ENCODE results near the gene ABCB8.

ABCB8 gene

DNA sequence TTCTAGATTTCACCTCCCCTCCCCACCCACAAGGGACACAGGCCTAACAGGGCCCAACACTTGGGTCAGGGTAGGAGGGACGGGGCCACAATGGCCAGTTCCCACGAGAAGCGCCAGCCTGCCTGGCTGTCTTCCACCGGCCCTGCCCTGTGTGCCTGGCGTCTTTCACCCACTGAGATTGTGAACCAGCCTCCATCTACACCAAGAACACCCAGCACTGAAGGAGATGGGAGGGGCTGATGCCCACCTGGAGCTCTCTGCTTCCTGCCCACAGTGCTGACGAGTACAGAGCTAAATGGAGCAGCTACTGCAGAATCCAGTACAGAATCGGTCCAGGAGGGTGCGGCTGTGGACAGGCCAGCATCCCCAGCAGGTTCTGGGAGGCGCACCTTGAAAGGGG, 17.7 kb downstream of the ABCB8 start:
- TF ChIP-seq CTCF (IDR thresholded peaks at IDR 0.05; ENCODE audit: extremely low read depth, insufficient read depth, missing control alignments), result no peak
- in situ Hi-C loops (cut with MboI; ENCODE audit: low pct_unique_long_range_greater_than_20kb, low sequenced_read_pairs, unreplicated experiment), result no loop called here
- DNase-seq (ENCODE audit: low spot score), result no peak

DNA sequence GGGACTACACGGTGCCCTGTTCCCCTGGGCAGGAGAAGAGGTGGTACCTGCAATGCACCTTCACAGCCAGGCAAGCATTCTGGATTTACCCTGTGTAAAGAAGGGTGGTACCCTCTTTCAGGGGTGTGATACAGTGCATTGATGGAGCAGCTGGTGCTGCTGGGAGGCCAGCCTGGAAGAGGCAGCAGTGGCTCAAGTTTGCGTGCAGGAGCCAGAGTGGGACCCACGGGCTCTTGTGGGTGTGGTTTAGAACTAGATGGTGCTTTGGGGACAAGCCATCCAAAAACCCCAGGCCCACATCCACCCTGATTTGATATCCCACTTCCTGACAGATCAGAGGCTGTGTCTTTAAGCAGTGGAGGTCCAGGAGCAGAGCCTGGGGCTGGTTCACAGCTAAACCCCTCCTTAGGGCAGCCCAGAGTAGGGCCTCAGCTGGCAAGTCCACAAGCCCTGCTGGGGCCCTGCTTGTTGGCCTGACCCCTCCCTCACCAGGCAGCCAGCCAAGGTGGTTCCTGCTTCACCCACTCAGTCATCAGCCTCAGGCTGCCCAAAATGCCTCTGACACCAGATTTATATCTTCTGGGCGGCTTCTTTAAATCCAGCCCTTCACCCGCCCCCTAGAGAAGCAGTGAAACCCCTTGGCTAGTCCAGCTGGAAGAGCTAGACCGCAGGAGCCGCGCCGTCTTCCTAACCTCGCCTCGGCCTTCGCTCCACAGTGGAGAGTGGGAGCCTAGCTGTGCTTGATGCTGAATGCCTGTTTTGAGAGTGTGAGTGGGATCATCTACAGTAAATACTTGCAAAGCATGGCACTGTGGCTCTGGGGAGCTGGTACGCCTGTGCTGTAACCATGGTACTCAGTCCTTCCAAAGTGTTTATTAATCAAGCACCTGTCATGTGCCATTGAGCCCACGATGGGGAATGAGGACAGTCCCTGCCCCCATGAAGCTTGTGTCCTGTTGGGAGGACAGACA, 18.6 kb downstream of the ABCB8 start:
- in situ Hi-C loops (cut with MboI; ENCODE audit: low pct_unique_long_range_greater_than_20kb, low sequenced_read_pairs, unreplicated experiment), result no loop called here
- no peak for DNase-seq (ENCODE audit: low spot score)
- TF ChIP-seq CTCF (IDR thresholded peaks at IDR 0.05; ENCODE audit: extremely low read depth, insufficient read depth, missing control alignments), result no peak

DNA sequence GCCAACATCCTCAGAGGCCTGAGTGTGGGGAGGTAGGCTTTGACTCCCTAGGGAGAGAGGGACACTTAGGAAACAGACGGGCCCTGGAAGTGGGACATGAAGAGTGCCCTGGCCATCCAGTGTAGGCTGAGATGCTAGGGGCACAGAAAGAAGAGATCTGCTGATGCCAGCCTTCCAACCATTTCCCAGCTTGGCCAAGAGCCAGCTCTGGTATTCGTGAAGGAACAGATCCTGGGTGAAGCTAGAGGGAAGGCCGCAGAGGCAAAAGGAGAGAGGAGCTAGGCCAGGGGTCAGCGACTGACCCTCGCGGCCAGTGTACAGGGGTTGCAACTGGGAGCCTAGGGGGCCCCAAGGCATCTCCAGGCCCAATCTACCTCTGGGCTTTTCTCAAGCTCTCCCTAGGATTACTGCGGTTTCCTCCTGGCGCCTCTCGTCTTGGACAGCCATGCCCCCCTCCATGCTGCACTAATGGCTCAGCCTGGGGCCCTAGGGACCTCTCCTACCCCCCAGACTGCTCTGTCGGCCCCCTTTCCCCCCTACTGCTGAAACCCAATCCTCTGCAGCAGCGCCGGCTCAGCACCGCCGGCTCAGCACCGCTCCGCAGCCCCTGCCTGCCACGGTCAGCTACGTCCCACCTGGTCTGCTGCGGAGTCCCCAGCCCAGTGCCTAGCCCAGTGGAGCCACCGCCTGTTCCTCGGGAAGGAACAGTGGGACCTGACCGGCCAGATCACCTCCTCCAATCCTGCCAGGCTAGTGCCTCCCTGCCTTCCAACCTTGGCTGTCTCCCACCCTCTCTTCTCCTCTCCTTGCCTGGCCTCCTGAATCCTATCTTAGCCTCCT, 19.9 kb downstream of the ABCB8 start, which contains the start of gene ASIC3:
ASIC3 (plus strand) TSS at position 556 of the 840 bp plus-strand sequence. CDS start 355 bp downstream, outside the sequence.
- DNase-seq (ENCODE audit: low spot score), result no peak
- TF ChIP-seq CTCF (IDR thresholded peaks at IDR 0.05; ENCODE audit: extremely low read depth, insufficient read depth, missing control alignments), result no peak
- in situ Hi-C loops (cut with MboI; ENCODE audit: low pct_unique_long_range_greater_than_20kb, low sequenced_read_pairs, unreplicated experiment), result no loop called here

GRCh38 chr7:151048911-151049463, 20.7 kb downstream of the ABCB8 start:
- no peak for TF ChIP-seq CTCF (IDR thresholded peaks at IDR 0.05; ENCODE audit: extremely low read depth, insufficient read depth, missing control alignments)
- in situ Hi-C loops (cut with MboI; ENCODE audit: low pct_unique_long_range_greater_than_20kb, low sequenced_read_pairs, unreplicated experiment), result no loop called here
- no peak for DNase-seq (ENCODE audit: low spot score)

GRCh38 chr7:151051108-151051507, 22.9 kb downstream of the ABCB8 start:
- in situ Hi-C loops (cut with MboI; ENCODE audit: low pct_unique_long_range_greater_than_20kb, low sequenced_read_pairs, unreplicated experiment), result no loop called here
- no peak for DNase-seq (ENCODE audit: low spot score)
- TF ChIP-seq CTCF (IDR thresholded peaks at IDR 0.05; ENCODE audit: extremely low read depth, insufficient read depth, missing control alignments), result no peak

DNA sequence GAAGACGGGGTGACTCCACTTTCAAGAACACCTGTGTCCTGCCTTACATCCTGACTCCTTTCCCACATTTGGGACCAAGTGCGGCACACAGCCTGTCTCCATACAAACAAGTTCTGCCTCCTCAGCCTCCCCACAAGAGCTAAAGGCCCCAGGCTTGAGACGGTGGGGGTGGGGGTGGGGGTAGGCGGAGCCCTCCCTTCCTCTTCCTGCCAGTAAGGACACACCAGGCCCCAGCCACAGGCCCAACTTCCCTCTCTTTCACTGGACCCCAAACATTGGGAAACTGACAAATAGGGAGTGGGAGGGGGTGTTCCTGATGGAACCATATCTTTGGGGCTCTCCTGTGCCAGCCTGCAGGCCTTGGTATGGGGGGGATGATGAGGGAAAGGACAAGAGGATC, 24.8 kb downstream of the ABCB8 start:
- no peak for DNase-seq (ENCODE audit: low spot score)
- in situ Hi-C loops (cut with MboI; ENCODE audit: low pct_unique_long_range_greater_than_20kb, low sequenced_read_pairs, unreplicated experiment), result no loop called here

More for the DNA sequence above, 24.8 kb downstream of the ABCB8 start:
- no peak for TF ChIP-seq CTCF (IDR thresholded peaks at IDR 0.05; ENCODE audit: extremely low read depth, insufficient read depth, missing control alignments)

All from GM13977 (cell line).